ENCODE measurements around the gene SIGLEC8.

DNA sequence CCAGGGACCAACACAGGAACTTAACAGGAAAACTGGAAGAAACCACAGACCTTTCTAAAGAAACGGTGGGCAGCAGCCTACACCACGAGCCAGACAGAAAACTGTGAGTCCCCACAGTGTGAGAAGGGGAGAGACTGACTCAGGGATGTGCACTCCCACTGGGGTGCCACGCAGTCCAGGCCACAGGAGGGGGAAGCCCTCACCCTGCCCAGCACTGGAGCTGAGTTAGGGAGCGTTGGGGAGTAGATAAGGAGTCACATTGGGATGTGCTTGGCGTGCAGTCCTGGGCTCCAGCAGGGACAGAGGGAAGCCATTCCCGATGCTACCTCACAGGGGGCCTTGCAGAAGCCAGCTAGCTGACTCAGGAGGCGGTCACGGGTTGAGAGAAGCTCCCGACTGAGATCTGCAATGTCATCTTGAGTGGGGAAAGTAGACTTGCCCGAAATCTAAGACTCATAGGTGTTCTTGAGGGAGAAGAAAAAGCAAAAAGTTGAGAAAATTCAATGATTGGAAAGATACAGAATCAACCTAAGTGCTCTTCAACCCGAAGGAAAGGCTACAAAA, 17.3 kb downstream of the SIGLEC8 start:
- TF ChIP-seq, protein P1, sequence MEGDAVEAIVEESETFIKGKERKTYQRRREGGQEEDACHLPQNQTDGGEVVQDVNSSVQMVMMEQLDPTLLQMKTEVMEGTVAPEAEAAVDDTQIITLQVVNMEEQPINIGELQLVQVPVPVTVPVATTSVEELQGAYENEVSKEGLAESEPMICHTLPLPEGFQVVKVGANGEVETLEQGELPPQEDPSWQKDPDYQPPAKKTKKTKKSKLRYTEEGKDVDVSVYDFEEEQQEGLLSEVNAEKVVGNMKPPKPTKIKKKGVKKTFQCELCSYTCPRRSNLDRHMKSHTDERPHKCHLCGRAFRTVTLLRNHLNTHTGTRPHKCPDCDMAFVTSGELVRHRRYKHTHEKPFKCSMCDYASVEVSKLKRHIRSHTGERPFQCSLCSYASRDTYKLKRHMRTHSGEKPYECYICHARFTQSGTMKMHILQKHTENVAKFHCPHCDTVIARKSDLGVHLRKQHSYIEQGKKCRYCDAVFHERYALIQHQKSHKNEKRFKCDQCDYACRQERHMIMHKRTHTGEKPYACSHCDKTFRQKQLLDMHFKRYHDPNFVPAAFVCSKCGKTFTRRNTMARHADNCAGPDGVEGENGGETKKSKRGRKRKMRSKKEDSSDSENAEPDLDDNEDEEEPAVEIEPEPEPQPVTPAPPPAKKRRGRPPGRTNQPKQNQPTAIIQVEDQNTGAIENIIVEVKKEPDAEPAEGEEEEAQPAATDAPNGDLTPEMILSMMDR (IDR thresholded peaks at IDR 0.05): no peak
- TF ChIP-seq EZH2 (IDR thresholded peaks at IDR 0.05): no peak
